ENCODE data around the gene RNU1-1. TPM values are rescaled to one million over a fixed set of nuclear protein-coding genes. Genes with fewer than 3 reads are reported as not detected.
"Not testable (repeated sequence)": the region's sequence is repeated elsewhere in the genome, so short reads cannot be mapped to it uniquely, and the experiment has no call there.

Gene RNU1-1
- total RNA-seq, 1 donor from 2014 or later: 6,165 TPM

DNA sequence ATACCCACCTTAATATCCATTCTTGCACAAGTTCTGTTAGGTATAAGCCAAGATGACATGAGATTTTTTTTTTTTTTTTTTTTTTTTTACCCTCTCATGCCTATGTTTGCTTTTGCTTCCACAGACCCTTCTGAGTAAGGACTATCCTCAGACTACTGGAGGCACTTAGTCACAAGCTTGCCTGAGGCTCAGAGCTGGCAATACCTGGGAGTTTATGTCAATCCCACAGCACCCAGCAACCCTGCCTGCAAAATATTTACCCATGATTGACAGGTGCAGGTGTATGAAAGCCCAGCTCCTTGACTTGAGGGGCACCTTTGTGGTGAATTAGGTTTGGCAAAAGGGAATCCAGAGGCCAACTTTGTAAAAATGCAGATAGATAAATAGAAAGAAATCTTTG, 11.7 kb upstream of the RNU1-1 start:
- not testable (repeated sequence) for DNase-seq (ENCODE audit: low spot score)

DNA sequence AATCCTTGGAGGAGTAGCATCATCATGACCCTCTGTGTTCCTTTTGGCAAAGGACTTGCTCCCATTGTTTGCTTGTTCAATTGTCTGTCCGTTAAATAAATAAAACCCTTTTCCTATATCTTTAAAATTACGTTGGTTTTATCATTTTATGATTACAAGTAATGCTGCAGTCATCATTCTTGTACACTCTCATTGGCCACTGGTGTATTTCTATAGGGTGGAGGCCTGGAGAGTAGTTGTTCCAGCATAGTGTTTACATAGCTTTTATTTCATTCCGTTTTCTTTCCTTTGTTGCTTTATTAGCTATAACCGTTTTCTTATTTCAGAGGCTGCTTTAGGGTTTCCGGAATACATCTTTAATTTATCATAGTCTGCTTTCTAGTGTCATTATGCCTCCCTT, 7.6 kb upstream of the RNU1-1 start:
- DNase-seq (ENCODE audit: low spot score): not testable (repeated sequence)

GRCh38 chr1:16521288-16521583, 7.2 kb upstream of the RNU1-1 start:
- no peak for DNase-seq (ENCODE audit: low spot score)

DNA sequence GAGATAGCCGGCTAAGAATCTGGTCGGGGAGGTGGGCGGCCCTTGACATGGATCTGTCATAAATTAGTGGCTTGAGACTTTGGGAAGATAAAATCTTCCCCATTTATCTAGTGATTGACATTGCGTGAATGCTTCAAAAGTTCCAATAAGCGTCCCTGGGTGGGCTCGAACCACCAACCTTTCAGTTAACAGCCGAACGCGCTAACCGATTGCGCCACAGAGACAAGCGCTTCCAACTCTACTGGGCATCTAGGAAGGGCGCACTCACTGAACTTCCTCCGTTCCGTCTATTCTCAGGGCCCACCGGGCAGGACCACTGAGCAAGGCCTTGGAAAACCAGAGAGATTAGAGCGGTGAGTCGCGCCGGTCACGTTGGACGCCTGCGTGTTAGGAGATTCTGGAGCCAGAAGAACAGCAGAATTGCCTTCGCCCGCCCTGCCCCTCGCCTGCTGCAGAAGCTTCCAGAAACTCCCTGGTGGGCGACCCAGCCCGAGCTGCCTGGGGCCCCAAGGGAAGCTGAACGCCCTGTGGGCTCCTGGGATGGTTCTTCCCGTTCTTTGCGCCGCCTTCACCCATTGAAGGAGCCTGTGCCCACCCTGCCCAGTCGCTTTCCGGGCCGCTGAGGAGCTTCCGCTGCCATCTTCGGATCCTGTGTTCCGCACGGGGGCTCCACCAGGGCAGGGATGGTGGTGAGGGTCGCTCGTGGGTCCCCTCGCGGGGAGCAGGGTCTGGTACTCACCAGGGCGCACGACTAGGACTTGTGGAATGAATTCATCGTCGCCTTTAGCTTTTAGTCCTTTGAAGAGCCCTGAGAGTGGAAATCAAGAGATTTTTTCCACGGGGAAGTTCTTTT, 6.6 kb upstream of the RNU1-1 start:
- not testable (repeated sequence) for DNase-seq (ENCODE audit: low spot score)

DNA sequence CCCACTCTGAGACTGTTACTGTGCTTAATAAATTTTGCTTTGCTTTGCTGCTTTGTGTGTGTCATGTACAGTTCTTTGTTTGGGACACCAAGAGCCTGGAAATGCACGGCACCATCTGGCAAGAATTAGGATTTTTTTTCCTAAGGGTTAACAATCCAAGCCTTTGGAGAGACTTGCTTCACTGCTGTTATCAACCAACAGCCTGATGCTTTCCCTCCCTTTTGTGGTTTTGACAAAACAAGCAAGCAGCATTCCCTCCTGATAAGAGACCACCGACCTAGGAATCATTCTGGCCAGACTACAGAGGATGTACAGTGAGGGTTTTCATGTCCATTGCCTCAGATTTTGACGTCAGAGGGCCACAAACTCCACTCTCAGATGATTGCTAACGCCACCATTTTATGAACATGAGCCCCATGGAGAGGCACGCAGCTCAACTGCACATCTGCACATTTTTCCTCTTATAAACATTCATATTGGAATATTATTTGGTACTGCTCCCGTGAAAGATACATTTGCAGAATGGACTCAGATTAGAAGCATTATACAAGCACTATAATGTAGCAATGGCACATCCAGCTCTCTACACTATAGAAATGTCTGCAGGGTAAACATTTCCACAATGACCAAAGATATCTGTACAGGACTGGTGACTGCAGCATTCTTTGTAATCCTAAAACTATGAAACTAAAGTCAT, 5.3 kb upstream of the RNU1-1 start:
- DNase-seq (ENCODE audit: low spot score): not testable (repeated sequence)

- not testable (repeated sequence) for DNase-seq (ENCODE audit: low spot score)
Observed at GRCh38 chr1:16518913-16519254, 4.8 kb upstream of the RNU1-1 start.

DNA sequence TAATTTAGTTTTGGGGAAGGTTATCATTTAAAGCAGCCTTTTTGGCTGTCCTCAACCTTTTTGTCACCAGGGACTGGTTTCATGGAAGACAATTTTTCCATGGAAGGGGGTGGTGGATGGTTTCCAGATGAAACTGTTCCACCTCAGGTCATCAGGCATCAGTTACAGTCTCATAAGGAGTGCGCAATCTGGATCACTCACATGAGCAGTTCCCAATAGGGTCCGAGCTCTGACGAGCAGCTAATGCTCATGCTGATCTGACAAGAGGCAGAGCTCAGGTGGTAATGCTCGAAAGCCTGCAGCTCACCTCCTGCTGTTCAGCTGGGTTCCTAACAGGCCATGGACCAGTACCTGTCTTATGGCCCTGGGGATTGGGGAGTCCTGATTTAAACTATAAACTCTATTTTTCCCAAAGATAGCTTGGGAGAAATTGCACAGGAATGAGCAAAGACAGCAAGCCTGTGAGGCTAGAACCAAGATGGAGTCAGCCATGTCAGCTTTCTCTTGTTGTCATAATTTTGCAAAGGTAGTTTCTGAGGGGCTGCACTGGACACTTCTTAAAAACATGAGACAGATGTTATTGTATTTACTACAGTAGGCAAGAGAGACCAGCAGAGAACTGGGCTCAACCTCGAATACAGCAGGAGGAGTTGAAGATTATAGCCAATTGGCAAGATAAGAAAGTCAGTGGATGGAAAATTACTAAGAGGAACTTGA, 2.8 kb upstream of the RNU1-1 start:
- DNase-seq (ENCODE audit: low spot score): not testable (repeated sequence)

- DNase-seq (ENCODE audit: low spot score): not testable (repeated sequence)
Observed at GRCh38 chr1:16513412-16514106, 526 bp downstream of the RNU1-1 start.

GRCh38 chr1:16512624-16513411, 1.3 kb downstream of the RNU1-1 start:
- not testable (repeated sequence) for DNase-seq (ENCODE audit: low spot score)

- not testable (repeated sequence) for DNase-seq (ENCODE audit: low spot score)
Observed at GRCh38 chr1:16511926-16512325, 2.2 kb downstream of the RNU1-1 start.

DNA sequence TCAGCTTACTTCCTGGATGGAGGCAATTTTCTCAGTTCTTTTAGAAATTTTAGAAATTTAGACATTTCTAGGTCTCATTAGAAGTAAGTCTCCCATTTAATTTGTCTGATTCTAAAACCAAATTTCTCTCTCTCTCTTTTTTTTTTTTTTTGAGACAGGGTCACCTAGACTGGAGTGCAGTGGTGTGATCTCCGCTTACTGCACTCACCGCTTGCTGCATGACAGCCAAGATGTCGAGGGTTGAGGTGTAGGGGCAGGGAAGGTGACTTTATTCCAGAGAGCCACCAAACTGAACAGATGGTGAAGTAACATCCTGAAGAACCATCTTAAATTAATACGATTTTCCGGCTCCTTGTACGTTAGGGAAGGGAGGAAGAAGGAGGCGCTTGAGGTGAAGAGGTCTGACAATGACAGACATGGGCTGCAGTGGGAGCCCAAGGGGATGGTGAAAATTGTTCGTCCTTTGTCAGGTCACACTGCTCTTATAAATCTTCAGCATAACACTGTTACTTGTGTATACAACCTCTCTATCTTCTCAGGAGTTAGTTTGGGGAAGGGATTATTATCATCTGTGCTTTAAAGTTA, 5.1 kb downstream of the RNU1-1 start:
- not testable (repeated sequence) for DNase-seq (ENCODE audit: low spot score)

DNA sequence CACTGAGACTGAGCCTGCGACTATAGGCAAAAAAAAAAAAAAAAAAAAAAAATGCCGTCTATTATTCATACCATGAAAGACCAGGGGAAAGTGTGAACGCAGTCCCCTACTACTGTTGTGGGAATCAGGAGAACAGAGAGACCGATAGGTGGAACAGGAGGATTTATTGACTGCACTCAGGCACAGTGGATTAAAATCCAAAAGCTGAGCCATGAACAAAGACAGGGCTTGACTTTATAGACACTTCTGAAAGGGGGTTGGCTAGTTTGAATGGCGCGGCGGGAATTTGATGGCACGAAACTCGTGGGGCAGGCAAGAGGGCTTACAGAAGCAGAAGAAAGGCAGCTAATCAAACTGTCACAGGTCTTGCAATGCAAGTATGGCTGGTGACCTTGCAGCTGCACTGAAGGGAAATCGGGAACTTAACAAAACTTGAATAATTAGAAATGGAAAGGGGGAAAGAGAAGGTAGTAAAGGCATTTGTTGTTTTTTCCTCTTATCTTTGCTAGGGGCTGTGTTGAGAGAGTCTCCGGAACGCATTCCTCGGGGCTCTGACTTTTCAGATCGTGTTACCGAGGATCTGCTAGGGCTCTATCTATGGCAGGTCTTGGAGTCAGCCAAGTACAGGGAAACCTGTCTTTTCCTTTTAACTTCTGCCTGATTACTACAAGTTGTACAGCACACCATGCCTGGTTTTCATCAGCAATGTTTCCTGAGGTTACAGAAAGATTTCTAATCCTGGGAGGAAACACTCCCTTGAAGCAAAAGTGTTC, 7.5 kb downstream of the RNU1-1 start:
- not testable (repeated sequence) for DNase-seq (ENCODE audit: low spot score)

- DNase-seq (ENCODE audit: low spot score): not testable (repeated sequence)
Observed at GRCh38 chr1:16505870-16506269, 8.2 kb downstream of the RNU1-1 start.

- DNase-seq (ENCODE audit: low spot score): no peak
Observed at GRCh38 chr1:16503494-16503893, 10.6 kb downstream of the RNU1-1 start.

GRCh38 chr1:16501446-16501845, 12.6 kb downstream of the RNU1-1 start:
- DNase-seq (ENCODE audit: low spot score): not testable (repeated sequence)

- DNase-seq (ENCODE audit: low spot score): not testable (repeated sequence)
Observed at GRCh38 chr1:16500975-16501374, 13.1 kb downstream of the RNU1-1 start.

- not testable (repeated sequence) for DNase-seq (ENCODE audit: low spot score)
Observed at GRCh38 chr1:16500466-16500865, 13.6 kb downstream of the RNU1-1 start.

- DNase-seq (ENCODE audit: low spot score): peak; percentile 93
Observed at GRCh38 chr1:16498573-16499413, 15.3 kb downstream of the RNU1-1 start.

Measured in mesenteric fat pad (tissue), 1 donor.